HepG2 (cell line): Measurements from ENCODE around the gene PLXNB2. TPM values are rescaled to one million over a fixed set of nuclear protein-coding genes. Genes with fewer than 3 reads are reported as not detected.

Experiments
- CBX5 ChIP-seq: sonication (generic); formaldehyde crosslinking; IDR thresholded peaks from 2 replicates; pipeline ENCODE4 v1.4.0; 2020; ENCODE audit warnings: missing genetic modification reagents, borderline replicate concordance
- CEBPB ChIP-seq: IDR thresholded peaks from 2 replicates; pipeline ENCODE4 v1.6.1; 2011; ENCODE audit warnings: low read depth, low read length, improper control_type of control experiment, borderline replicate concordance
- ELF3 ChIP-seq: IDR thresholded peaks from 2 replicates; pipeline ENCODE4 v1.6.1; 2016; ENCODE audit warnings: missing genetic modification reagents, missing compliant biosample characterization
- GPN1 ChIP-seq: sonication (generic); formaldehyde crosslinking; IDR thresholded peaks from 2 replicates; pipeline ENCODE4 v1.5.1; 2020; ENCODE audit warnings: missing genetic modification reagents, borderline replicate concordance
- HHEX ChIP-seq: IDR thresholded peaks from 2 replicates; pipeline ENCODE4 v1.6.1; 2016; ENCODE audit warnings: control low read depth
- HNRNPH1 ChIP-seq: fragments of 200-400 bp; formaldehyde crosslinking; optimal IDR thresholded peaks from 2 replicates; pipeline ENCODE3; 2017; ENCODE audit warnings: mild to moderate bottlenecking, low read depth, low read length
- HOXA7 ChIP-seq: sonication (generic); formaldehyde crosslinking; IDR thresholded peaks from 2 replicates; pipeline ENCODE4 v1.8.1; 2022; ENCODE audit warnings: mild to moderate bottlenecking, missing genetic modification reagents, moderate library complexity
- IKZF1 ChIP-seq: fragments of 450-650 bp; IDR thresholded peaks from 2 replicates; pipeline ENCODE4 v1.7.1; 2016
- MED8 ChIP-seq: sonication (generic); formaldehyde crosslinking; IDR thresholded peaks from 2 replicates; pipeline ENCODE4 v1.8.1; 2023; ENCODE audit warnings: mild to moderate bottlenecking, missing genetic modification reagents; ENCODE audit not compliant: insufficient replicate concordance
- MIER2 ChIP-seq: IDR thresholded peaks from 2 replicates; pipeline ENCODE4 v1.6.1; 2016; ENCODE audit warnings: missing biosample characterization, missing genetic modification reagents
- MXD3 ChIP-seq: IDR thresholded peaks from 2 replicates; pipeline ENCODE4 v1.6.1; 2016; ENCODE audit warnings: mild to moderate bottlenecking, missing biosample characterization, missing genetic modification reagents
- PRDM4 ChIP-seq: sonication (generic); formaldehyde crosslinking; IDR thresholded peaks from 2 replicates; pipeline ENCODE4 v1.9.0; 2021; ENCODE audit warnings: missing genetic modification reagents, borderline replicate concordance
- SIX4 ChIP-seq: sonication (generic); formaldehyde crosslinking; IDR thresholded peaks from 2 replicates; pipeline ENCODE4 v1.4.0; 2020; ENCODE audit warnings: missing genetic modification reagents
- SNAI1 ChIP-seq: sonication (generic); formaldehyde crosslinking; IDR thresholded peaks from 2 replicates; pipeline ENCODE4 v1.5.0; 2020; ENCODE audit warnings: mild to moderate bottlenecking, missing genetic modification reagents, borderline replicate concordance
- SP140L ChIP-seq: sonication (generic); formaldehyde crosslinking; IDR thresholded peaks from 2 replicates; pipeline ENCODE4 v1.4.0; 2020; ENCODE audit warnings: missing genetic modification reagents, borderline replicate concordance
- THAP11 ChIP-seq: IDR thresholded peaks from 2 replicates; pipeline ENCODE4 v1.6.1; 2016; ENCODE audit warnings: missing biosample characterization, missing genetic modification reagents
- ZMYM3 ChIP-seq: sonication (generic); formaldehyde crosslinking; IDR thresholded peaks from 2 replicates; pipeline ENCODE4 v1.5.1; 2020; ENCODE audit warnings: mild to moderate bottlenecking, missing genetic modification reagents
- ZNF317 ChIP-seq: sonication (generic); formaldehyde crosslinking; IDR thresholded peaks from 2 replicates; pipeline ENCODE4 v1.5.0; 2020; ENCODE audit warnings: mild to moderate bottlenecking, missing genetic modification reagents
- ZNF503 ChIP-seq: sonication (generic); formaldehyde crosslinking; IDR thresholded peaks from 2 replicates; pipeline ENCODE4 v1.4.0; 2020; ENCODE audit warnings: missing genetic modification reagents
- ZNF552 ChIP-seq: sonication (generic); formaldehyde crosslinking; IDR thresholded peaks from 2 replicates; pipeline ENCODE4 v1.9.0; 2022; ENCODE audit warnings: missing genetic modification reagents, mild to moderate bottlenecking, borderline replicate concordance
- ZNF570 ChIP-seq: sonication (generic); formaldehyde crosslinking; IDR thresholded peaks from 2 replicates; pipeline ENCODE4 v1.4.0; 2020; ENCODE audit warnings: mild to moderate bottlenecking, missing genetic modification reagents, borderline replicate concordance
- ZNF580 ChIP-seq: IDR thresholded peaks from 2 replicates; pipeline ENCODE4 v1.6.1; 2016; ENCODE audit warnings: low read depth, borderline replicate concordance
- ZNF660 ChIP-seq: sonication (generic); formaldehyde crosslinking; IDR thresholded peaks from 2 replicates; pipeline ENCODE4 v1.5.1; 2020; ENCODE audit warnings: mild to moderate bottlenecking, low read depth, missing genetic modification reagents, borderline replicate concordance
- ZSCAN5A ChIP-seq: sonication (generic); formaldehyde crosslinking; IDR thresholded peaks from 2 replicates; pipeline ENCODE4 v1.8.0; 2022; ENCODE audit warnings: mild to moderate bottlenecking, missing genetic modification reagents, borderline replicate concordance
- polyA plus RNA-seq, 8 experiments: library from polyadenylated mRNA; depleted of rRNA in 3 of 8; stranded (reverse) in 7 of 8; unstranded in 1 of 8; fragments of >200 nt; fragmentation: Illumina TruSeq in 4 of 8; extraction: Trizol in 4 of 8; gene quantifications; 2 replicates each; pipeline versions ENCODE4 v1.2.1 to v1.2.3, GENCODE V29; 2011 to 2016; ENCODE audit warnings: low read depth in 4 of 8, missing spikeins in 1 of 8, mixed read lengths in 1 of 8; ENCODE audit not compliant: insufficient read depth in 1 of 8
- total RNA-seq, 5 experiments: library from RNA; depleted of rRNA; stranded (reverse); fragments of >200 nt; fragmentation: Illumina TruSeq; extraction: Trizol; gene quantifications; 2 replicates each; pipeline ENCODE4 v1.2.3, GENCODE V29; 2016; ENCODE audit warnings: low read depth in 1 of 5

Gene PLXNB2
- total and polyA plus RNA-seq, 2 of the 13 experiments (the other 11 are each of a cell fraction or from before 2014, with no cell fraction given) = 32.6 to 68.9 TPM

- no peak for TF ChIP-seq HOXA7 (CRISPR knock-in tag)
- no peak for TF ChIP-seq HNRNPH1
- no peak for TF ChIP-seq ZMYM3
- TF ChIP-seq MIER2 (CRISPR knock-in tag) = 0 out of 2 replicates have a peak, but pooled peaks have one; percentile 18
- TF ChIP-seq MXD3 (CRISPR knock-in tag) = 0 out of 2 replicates have a peak, but pooled peaks have one; percentile 37
- TF ChIP-seq SNAI1 = no peak
- no peak for TF ChIP-seq ZSCAN5A
- TF ChIP-seq SIX4 (CRISPR knock-in tag) = peak; percentile 73
- TF ChIP-seq ZNF317 (CRISPR knock-in tag) = peak; percentile 57; the same call in 1 of the 2 replicates
- TF ChIP-seq ZNF580 (CRISPR knock-in tag) = peak; percentile 52; the same call in 1 of the 2 replicates
- no peak for TF ChIP-seq ZNF660 (CRISPR knock-in tag)
- no peak for TF ChIP-seq ZNF552
- no peak for TF ChIP-seq GPN1 (CRISPR knock-in tag)
- TF ChIP-seq ELF3 (CRISPR knock-in tag) = peak; percentile 84
- TF ChIP-seq CBX5 (CRISPR knock-in tag) = peak; percentile 48; the same call in 1 of the 2 replicates
- no peak for TF ChIP-seq SP140L (CRISPR knock-in tag)
- TF ChIP-seq MED8 (CRISPR knock-in tag) = peak; percentile 57
- no peak for TF ChIP-seq PRDM4 (CRISPR knock-in tag)
- peak; percentile 96 for TF ChIP-seq THAP11
- TF ChIP-seq ZNF570 (CRISPR knock-in tag) = 0 out of 2 replicates have a peak, but pooled peaks have one; percentile 50
- TF ChIP-seq ZNF503 (CRISPR knock-in tag) = peak; percentile 38
- TF ChIP-seq HHEX (CRISPR knock-in tag) = no peak
- TF ChIP-seq IKZF1 = no peak
- TF ChIP-seq CEBPB = no peak
Observed at GRCh38 chr22:50244420-50245213, 62.8 kb downstream of the PLXNB2 start, which contains the start of gene TUBGCP6 (continued).
